ENCODE measurements around the gene ARL4A.

- TF ChIP-seq CTCF (IDR thresholded peaks at IDR 0.05) = no peak
- no peak for TF ChIP-seq ZFX (IDR thresholded peaks at IDR 0.05; ENCODE audit: borderline replicate concordance)
Measured at GRCh38 chr7:12699299-12699698, 11.9 kb downstream of the ARL4A start.

Measured in 22Rv1 (cell line).